Measurements from ENCODE around the gene GPR119. TPM values are rescaled to one million over a fixed set of nuclear protein-coding genes. Genes with fewer than 3 reads are reported as not detected.
"Not testable (repeated sequence)": the region's sequence is repeated elsewhere in the genome, so short reads cannot be mapped to it uniquely, and the experiment has no call there.

The GPR119 gene
- total and polyA plus RNA-seq, 4 donors, result not detected

DNA sequence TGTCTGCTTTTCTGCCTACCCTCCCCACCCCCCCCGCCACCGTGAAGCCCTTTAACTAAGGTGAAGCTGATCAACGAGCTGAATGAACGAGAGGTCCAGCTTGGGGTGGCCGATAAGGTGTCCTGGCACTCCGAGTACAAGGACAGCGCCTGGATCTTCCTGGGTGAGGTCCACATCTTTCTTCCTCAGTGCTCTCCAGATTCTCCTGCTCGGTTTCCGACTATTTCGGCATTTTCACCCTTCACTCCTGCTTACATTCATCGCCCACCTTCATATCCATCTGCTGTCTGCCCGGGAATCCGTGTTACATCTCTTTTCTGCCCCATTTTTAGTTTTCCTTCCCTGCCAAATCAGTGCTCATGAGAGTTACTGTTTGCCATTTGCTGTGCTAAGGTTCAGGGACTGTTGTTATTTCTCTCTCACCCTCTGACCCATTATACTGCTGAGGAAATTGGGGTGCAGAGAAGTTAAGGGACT is 16.8 kb upstream of the GPR119 start:
- DNase-seq (ENCODE audit: low read depth in 4 of 6, low spot score in 6 of 6), result no peak
- H3K9me3 ChIP-seq (ENCODE audit: control insufficient read depth, insufficient read depth, low read length), result no peaks in the 10 kb centered on the region
- H3K4me1 ChIP-seq (ENCODE audit: control insufficient read depth, insufficient read depth, low read length), result no peaks in the 10 kb centered on the region
- 26% methylated on average over 13 of the region's 13 CpGs for WGBS (ENCODE audit: insufficient coverage)
- peaks cover 7% of the 10 kb centered on the region for H3K36me3 ChIP-seq (ENCODE audit: control insufficient read depth, insufficient read depth, low read length)
- H3K27ac ChIP-seq (ENCODE audit: low read depth, low read length), result no peak overlapping the region
- peaks cover 4% of the 10 kb centered on the region for H3K27me3 ChIP-seq (ENCODE audit: control insufficient read depth, insufficient read depth, low read length)
- H3K4me3 ChIP-seq (ENCODE audit: low read depth, low read length), result peak overlapping the region; percentile 69

DNA sequence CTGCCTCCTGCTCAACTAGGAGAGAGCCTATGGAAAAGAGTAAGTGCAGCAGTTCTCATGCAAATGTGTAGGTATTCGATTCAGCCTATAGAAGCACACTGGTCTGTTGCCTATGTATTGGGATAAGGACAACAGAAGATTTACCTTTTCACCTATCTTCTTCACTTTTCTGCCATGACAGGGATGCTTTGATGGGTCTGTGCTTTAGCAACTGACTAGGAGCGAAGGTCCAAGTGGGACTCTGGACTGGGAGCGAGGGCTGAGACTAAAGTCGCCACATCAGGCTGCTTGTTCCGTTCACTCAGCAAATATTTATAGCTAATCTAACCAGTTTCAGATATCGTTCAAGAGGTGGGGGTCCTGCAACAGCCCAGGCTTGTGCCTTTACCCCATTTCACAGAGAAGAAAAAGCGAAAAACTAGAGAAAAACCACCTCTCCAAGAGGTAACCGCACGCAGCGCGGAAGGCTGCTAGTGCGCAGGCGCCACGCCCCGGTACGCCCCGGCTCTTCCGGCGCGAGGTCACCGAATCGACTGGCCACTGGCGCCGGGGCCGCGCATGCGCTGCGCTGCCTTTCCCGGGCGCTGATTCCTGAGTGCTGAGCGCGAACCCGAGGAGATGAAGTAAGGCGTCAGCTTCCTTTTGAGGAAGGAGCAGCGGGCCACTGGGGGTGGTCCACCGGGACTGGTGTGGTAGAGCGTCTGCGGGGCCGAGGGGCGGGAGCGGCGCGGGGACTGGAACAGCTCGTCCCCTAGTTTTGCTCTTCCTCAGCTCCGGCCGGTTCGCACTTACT is 16.1 kb upstream of the GPR119 start, which contains the start of gene RBMX2:
Gene RBMX2, plus strand, starts transcription at position 573 of the 793 bp plus-strand sequence. Its CDS starts 46 bp downstream, at position 619.
- H3K36me3 ChIP-seq (ENCODE audit: control insufficient read depth, insufficient read depth, low read length), result peaks cover 7% of the 10 kb centered on the region
- H3K27ac ChIP-seq (ENCODE audit: low read depth, low read length), result peak within 1 kb of the TSS; percentile 65
- no peaks in the 10 kb centered on the region for H3K9me3 ChIP-seq (ENCODE audit: control insufficient read depth, insufficient read depth, low read length)
- H3K27me3 ChIP-seq (ENCODE audit: control insufficient read depth, insufficient read depth, low read length), result peaks cover 4% of the 10 kb centered on the region
- peak within 1 kb of the TSS; percentile 69 for H3K4me3 ChIP-seq (ENCODE audit: low read depth, low read length)
- DNase-seq (ENCODE audit: low read depth in 4 of 6, low spot score in 6 of 6), result peak in 3 of 6 donors; percentile 57 to 91 (median 89)
- no peaks in the 10 kb centered on the region for H3K4me1 ChIP-seq (ENCODE audit: control insufficient read depth, insufficient read depth, low read length)
- WGBS (ENCODE audit: insufficient coverage), result 29% methylated on average over 42 of the region's 47 CpGs

DNA sequence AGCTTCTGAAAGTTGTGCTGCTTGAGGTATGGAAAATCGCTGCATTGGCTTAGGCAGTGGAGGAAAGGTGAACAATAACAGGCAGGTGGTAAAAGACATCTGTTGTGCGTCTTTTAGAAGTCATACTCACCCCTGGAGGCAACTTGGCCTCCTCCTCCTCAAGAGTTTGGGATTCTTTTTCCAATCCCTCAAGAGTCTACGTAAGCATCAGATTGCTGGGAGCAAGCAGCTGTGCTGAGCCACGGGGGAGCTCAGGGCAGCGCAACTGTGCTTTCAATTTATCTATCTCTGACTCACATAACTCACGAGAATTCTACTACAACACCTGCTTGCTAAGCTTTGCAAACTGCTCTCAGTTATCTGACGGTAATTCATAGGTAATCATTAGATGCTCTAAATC is 9.9 kb upstream of the GPR119 start:
- Histone ChIP-seq H3K27me3 (ENCODE audit: control insufficient read depth, insufficient read depth, low read length) (peaks cover 6% of the 10 kb centered on the region), H3K27ac (ENCODE audit: low read depth, low read length) (no peak overlapping the region), H3K4me3 (ENCODE audit: low read depth, low read length) (no peak overlapping the region), H3K9me3 (ENCODE audit: control insufficient read depth, insufficient read depth, low read length) (no peaks in the 10 kb centered on the region), H3K36me3 (ENCODE audit: control insufficient read depth, insufficient read depth, low read length) (no peaks in the 10 kb centered on the region), H3K4me1 (ENCODE audit: control insufficient read depth, insufficient read depth, low read length) (no peaks in the 10 kb centered on the region)
- 61% methylated on average over 6 of the region's 7 CpGs for WGBS (ENCODE audit: insufficient coverage)
- no peak for DNase-seq (ENCODE audit: low read depth in 4 of 6, low spot score in 6 of 6)

DNA sequence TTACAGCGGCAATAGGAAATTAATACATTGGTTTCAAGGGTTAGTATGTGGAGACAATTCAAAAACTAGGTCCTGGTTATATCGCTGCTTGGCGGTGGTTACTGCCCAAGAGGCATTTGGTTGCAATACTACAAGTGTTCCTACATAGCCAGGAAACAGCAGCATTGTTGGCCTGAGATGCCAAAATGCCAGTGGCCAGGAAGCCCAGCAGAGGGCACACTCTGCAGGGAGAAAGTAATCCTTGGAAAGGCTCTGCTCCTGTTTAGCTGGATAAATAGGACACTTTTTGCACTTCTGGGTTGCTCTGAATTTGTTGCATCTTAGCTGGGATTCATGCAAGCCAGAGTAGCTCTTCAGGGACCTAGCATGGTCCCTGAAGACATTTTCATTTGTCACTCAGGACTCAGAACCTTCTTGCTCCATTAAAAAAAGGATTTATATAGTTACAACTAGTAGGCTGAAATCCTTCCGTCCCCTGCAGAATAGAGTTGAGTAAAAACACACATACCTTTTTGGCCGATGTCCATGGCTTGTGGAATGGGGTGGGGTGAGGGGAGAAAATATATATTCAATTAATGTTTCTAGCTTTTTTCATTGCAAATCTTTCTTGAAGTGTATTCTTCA is 8.1 kb upstream of the GPR119 start:
- no peaks in the 10 kb centered on the region for H3K36me3 ChIP-seq (ENCODE audit: control insufficient read depth, insufficient read depth, low read length)
- no peaks in the 10 kb centered on the region for H3K9me3 ChIP-seq (ENCODE audit: control insufficient read depth, insufficient read depth, low read length)
- no peaks in the 10 kb centered on the region for H3K4me1 ChIP-seq (ENCODE audit: control insufficient read depth, insufficient read depth, low read length)
- no peak overlapping the region for H3K27ac ChIP-seq (ENCODE audit: low read depth, low read length)
- peaks cover 4% of the 10 kb centered on the region for H3K27me3 ChIP-seq (ENCODE audit: control insufficient read depth, insufficient read depth, low read length)
- no peak overlapping the region for H3K4me3 ChIP-seq (ENCODE audit: low read depth, low read length)
- WGBS (ENCODE audit: insufficient coverage), result 24% methylated on average over 3 of the region's 5 CpGs
- peak in 2 of 6 donors; percentile 75 to 84 for DNase-seq (ENCODE audit: low read depth in 4 of 6, low spot score in 6 of 6)

DNA sequence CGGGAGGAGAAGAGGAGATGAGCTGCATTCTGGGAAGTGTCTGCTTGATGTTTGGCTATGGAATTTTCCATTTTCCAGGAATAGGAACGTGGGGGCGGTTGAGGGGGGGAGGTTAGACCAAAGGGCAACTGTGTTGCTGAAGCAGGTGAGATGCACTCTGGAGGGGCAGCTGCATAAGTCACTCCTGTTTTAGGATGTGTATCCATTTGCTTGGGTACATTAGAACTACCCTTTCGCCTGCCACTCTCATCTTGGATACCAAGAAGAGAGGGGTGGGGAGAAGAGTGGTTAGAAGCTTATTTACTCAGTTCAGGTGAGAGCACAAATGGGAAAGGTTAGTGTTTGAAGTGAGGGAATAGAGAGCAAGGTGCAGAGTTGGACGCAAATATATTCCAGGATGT is 934 bp upstream of the GPR119 start:
- no peak for DNase-seq (ENCODE audit: low read depth in 4 of 6, low spot score in 6 of 6)
- Histone ChIP-seq H3K27ac (ENCODE audit: low read depth, low read length) (no peak overlapping the region), H3K4me1 (ENCODE audit: control insufficient read depth, insufficient read depth, low read length) (no peaks in the 10 kb centered on the region), H3K36me3 (ENCODE audit: control insufficient read depth, insufficient read depth, low read length) (no peaks in the 10 kb centered on the region), H3K4me3 (ENCODE audit: low read depth, low read length) (no peak overlapping the region), H3K9me3 (ENCODE audit: control insufficient read depth, insufficient read depth, low read length) (no peaks in the 10 kb centered on the region), H3K27me3 (ENCODE audit: control insufficient read depth, insufficient read depth, low read length) (peaks cover 7% of the 10 kb centered on the region)
- 74% methylated on average over 4 of the region's 5 CpGs for WGBS (ENCODE audit: insufficient coverage)

DNA sequence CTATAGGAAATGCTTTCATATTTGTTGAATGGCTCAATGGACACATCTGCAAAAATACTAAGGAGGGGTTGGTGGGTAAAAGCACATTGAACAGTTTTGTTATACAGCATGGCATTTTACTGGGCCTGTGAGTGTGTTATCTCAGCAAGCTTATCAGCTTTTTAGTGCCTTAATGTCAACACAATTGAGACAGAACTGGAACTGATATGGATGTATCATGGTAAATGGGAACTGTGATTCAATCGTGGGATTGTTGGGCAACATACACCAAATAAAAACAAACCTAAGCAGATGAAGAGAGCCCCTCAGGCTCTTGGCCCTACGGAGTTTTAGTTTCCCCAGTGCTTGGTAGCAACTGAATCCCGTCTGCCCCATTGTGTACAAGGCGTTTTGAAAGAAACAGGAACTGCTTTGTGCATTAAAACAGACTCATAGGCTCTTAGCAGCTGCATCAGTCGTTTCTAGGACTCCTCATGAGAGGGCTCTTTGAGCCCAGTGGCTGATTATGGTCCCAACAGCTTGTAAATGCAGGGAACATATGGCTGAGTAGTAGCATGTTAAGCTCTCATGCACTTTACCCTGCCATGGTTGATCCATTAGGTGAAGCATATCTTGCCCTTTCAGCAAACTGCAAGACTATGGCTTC is 7.3 kb downstream of the GPR119 start:
- no peak overlapping the region for H3K27ac ChIP-seq (ENCODE audit: low read depth, low read length)
- WGBS (ENCODE audit: insufficient coverage), result 21% methylated on average over 4 of the region's 5 CpGs
- H3K4me3 ChIP-seq (ENCODE audit: low read depth, low read length), result no peak overlapping the region
- H3K9me3 ChIP-seq (ENCODE audit: control insufficient read depth, insufficient read depth, low read length), result no peaks in the 10 kb centered on the region
- no peaks in the 10 kb centered on the region for H3K4me1 ChIP-seq (ENCODE audit: control insufficient read depth, insufficient read depth, low read length)
- H3K27me3 ChIP-seq (ENCODE audit: control insufficient read depth, insufficient read depth, low read length), result peaks cover 10% of the 10 kb centered on the region
- peak in 2 of 6 donors; percentile 45 to 62 for DNase-seq (ENCODE audit: low read depth in 4 of 6, low spot score in 6 of 6)
- H3K36me3 ChIP-seq (ENCODE audit: control insufficient read depth, insufficient read depth, low read length), result no peaks in the 10 kb centered on the region

DNA sequence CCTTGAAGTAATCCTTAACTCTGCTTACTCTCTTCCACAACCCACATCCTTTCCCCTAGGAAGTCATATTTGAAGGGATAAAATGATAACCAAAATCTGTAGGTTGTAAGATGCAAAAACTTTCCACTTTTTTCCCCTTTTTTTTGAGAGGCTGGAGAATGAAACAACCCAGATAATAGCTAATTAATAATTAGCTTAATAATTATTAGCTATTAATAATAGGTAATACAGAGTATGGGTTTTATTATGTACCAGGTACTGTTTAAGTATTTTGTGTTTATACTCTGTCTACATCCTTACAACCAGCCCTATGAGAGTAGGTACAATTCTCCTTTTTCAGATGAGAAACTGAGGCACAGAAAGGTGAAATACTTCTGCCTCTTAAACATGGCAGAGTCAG is 9.4 kb downstream of the GPR119 start:
- no peaks in the 10 kb centered on the region for H3K9me3 ChIP-seq (ENCODE audit: control insufficient read depth, insufficient read depth, low read length)
- DNase-seq (ENCODE audit: low read depth in 4 of 6, low spot score in 6 of 6), result no peak
- H3K4me3 ChIP-seq (ENCODE audit: low read depth, low read length), result no peak overlapping the region
- H3K36me3 ChIP-seq (ENCODE audit: control insufficient read depth, insufficient read depth, low read length), result no peaks in the 10 kb centered on the region
- no peaks in the 10 kb centered on the region for H3K4me1 ChIP-seq (ENCODE audit: control insufficient read depth, insufficient read depth, low read length)
- H3K27me3 ChIP-seq (ENCODE audit: control insufficient read depth, insufficient read depth, low read length), result peaks cover 7% of the 10 kb centered on the region
- no peak overlapping the region for H3K27ac ChIP-seq (ENCODE audit: low read depth, low read length)

DNA sequence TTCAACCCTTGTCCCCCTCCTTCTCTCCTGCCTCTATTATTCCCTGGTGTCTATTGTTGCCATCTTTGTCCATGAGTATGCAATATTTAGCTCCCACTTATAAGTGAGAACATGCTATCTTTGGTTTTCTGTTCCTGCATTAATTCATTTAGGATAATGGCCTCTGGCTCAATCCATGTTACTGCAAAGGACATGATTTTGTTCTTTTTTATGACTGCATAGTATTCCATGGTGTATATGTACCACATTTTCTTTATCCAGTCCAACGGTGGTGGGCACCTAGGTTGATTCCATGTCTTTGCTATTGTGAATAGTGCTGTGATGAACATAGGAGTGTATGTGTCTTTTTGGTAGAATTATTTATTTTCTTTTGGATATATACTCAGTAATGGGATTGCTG is 33.4 kb downstream of the GPR119 start:
- not testable (repeated sequence) for H3K27ac ChIP-seq (ENCODE audit: low read depth, low read length); H3K4me3 ChIP-seq (ENCODE audit: low read depth, low read length); DNase-seq (ENCODE audit: low read depth in 4 of 6, low spot score in 6 of 6); H3K27me3 ChIP-seq (ENCODE audit: control insufficient read depth, insufficient read depth, low read length); H3K36me3 ChIP-seq (ENCODE audit: control insufficient read depth, insufficient read depth, low read length); H3K4me1 ChIP-seq (ENCODE audit: control insufficient read depth, insufficient read depth, low read length); H3K9me3 ChIP-seq (ENCODE audit: control insufficient read depth, insufficient read depth, low read length)
- no CpG with 5 or more reads among the region's 1 CpG for WGBS (ENCODE audit: insufficient coverage)

DNA sequence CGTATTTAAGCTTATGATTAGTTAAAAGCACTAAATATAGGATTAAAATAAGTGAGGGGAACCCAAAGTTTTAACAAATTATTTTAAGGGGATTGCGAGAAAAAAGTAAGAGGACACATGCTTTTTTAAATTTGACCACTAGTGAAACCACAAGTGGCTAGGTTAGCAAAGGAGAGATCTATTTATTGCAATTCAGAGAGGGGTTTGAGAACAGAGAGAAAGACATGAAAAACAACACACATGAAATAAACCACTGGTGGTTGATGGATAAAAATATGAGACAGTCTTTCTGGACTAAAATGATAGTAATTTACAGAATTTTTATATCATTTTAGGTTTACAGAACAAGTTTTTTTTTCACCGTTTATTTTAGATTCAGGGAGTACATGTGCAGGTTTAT is 33.9 kb downstream of the GPR119 start:
- H3K27me3 ChIP-seq (ENCODE audit: control insufficient read depth, insufficient read depth, low read length), result no peaks in the 10 kb centered on the region
- H3K36me3 ChIP-seq (ENCODE audit: control insufficient read depth, insufficient read depth, low read length), result no peaks in the 10 kb centered on the region
- H3K4me3 ChIP-seq (ENCODE audit: low read depth, low read length), result no peak overlapping the region
- H3K27ac ChIP-seq (ENCODE audit: low read depth, low read length), result no peak overlapping the region
- DNase-seq (ENCODE audit: low read depth in 4 of 6, low spot score in 6 of 6), result no peak
- no CpG with 5 or more reads among the region's 3 CpGs for WGBS (ENCODE audit: insufficient coverage)
- no peaks in the 10 kb centered on the region for H3K9me3 ChIP-seq (ENCODE audit: control insufficient read depth, insufficient read depth, low read length)
- no peaks in the 10 kb centered on the region for H3K4me1 ChIP-seq (ENCODE audit: control insufficient read depth, insufficient read depth, low read length)
